Activated B cell treated with CpG ODN at 0.5 μM for 24 hours (primary cell): ENCODE measurements around the gene ABCC2. TPM values are rescaled to one million over a fixed set of nuclear protein-coding genes. Genes with fewer than 3 reads are reported as not detected.
"Not testable (repeated sequence)": the region's sequence is repeated elsewhere in the genome, so short reads cannot be mapped to it uniquely, and the experiment has no call there.

Experiments used
- ATAC-seq: fragments of 200-7000 bp; cut with Tn5 transposase; one replicate; pipeline ENCODE4 v1.10.0; 2021; ENCODE audit warnings: low read depth, mild to moderate bottlenecking, moderate library complexity
- CTCF ChIA-PET: fragments of 350-600 bp; sonication (Branson Sonifier 250); formaldehyde crosslinking; loops from one replicate; lab custom pipeline; 2021; ENCODE audit warnings: antibody characterized with exemption; lab: Charles Lee
- POLR2A ChIA-PET: fragments of 350-600 bp; sonication (Branson Sonifier 250); formaldehyde crosslinking; loops from one replicate; lab custom pipeline; 2021; ENCODE audit warnings: antibody characterized with exemption; lab: Charles Lee
- DNase-seq: peaks from one replicate; pipeline ENCODE4 v3.0.0; 2022
- H3K27ac Mint-ChIP-seq: one replicate; pipeline ENCODE4 v1.8.0; 2020; ENCODE audit warnings: mixed read lengths
- H3K27me3 Mint-ChIP-seq: one replicate; pipeline ENCODE4 v1.8.0; 2021; ENCODE audit warnings: mixed read lengths
- H3K36me3 Mint-ChIP-seq: one replicate; pipeline ENCODE4 v1.8.0; 2021; ENCODE audit warnings: low read depth, mixed read lengths
- H3K4me1 Mint-ChIP-seq: one replicate; pipeline ENCODE4 v1.8.0; 2021; ENCODE audit warnings: mixed read lengths
- H3K4me3 Mint-ChIP-seq: one replicate; pipeline ENCODE4 v1.8.0; 2020; ENCODE audit warnings: mild to moderate bottlenecking, mixed read lengths
- H3K9me3 Mint-ChIP-seq: one replicate; pipeline ENCODE4 v1.8.0; 2020; ENCODE audit warnings: mixed read lengths
- intact Hi-C: fragments of 100-400 bp; cut with micrococcal nuclease; formaldehyde crosslinking; loops from one replicate; pipeline ENCODE4 v1.15.1; 2024
- total RNA-seq: library from RNA; stranded (reverse); gene quantifications from 2 replicates; pipeline ENCODE4 v1.2.3, GENCODE V29; 2022
- TF ChIP-seq, protein P1 (sequence below): fragments of 200-600 bp; IDR thresholded peaks from one replicate; pipeline ENCODE4 v1.8.0; 2022; ENCODE audit warnings: antibody characterized with exemption, mild to moderate bottlenecking

Gene ABCC2
- total RNA-seq, 1 donor from 2014 or later: 4.0 TPM

DNA sequence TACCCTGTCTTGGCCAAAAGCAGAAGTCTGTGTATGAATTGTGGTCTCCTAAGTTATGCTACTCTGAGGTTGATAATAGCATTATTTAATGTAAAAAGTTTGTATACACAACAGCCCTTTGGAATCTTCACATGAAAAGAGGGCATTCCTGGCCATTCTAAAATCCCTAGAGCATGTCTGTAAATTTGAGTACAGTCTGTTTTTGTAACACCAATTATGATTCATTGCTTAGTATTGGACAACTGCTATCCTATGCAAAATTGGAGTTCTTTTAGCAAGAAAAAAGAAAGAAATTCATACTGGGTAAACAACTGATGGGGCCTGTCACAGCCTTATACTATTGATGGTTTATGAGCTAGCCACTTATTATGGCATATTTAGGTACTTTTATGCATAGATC lies 40.2 kb upstream of the ABCC2 start:
- Mint-ChIP-seq H3K4me1 (no peaks in the 10 kb centered on the region), H3K27me3 (no peaks in the 10 kb centered on the region), H3K4me3 (no peak overlapping the region), H3K9me3 (peaks cover 15% of the 10 kb centered on the region), H3K36me3 (peaks cover 85% of the 10 kb centered on the region), H3K27ac (no peak overlapping the region)
- POLR2A ChIA-PET: no interaction called here
- intact Hi-C loops: no loop called here
- DNase-seq (no peak), ATAC-seq (no peak)
- TF ChIP-seq, protein P1, sequence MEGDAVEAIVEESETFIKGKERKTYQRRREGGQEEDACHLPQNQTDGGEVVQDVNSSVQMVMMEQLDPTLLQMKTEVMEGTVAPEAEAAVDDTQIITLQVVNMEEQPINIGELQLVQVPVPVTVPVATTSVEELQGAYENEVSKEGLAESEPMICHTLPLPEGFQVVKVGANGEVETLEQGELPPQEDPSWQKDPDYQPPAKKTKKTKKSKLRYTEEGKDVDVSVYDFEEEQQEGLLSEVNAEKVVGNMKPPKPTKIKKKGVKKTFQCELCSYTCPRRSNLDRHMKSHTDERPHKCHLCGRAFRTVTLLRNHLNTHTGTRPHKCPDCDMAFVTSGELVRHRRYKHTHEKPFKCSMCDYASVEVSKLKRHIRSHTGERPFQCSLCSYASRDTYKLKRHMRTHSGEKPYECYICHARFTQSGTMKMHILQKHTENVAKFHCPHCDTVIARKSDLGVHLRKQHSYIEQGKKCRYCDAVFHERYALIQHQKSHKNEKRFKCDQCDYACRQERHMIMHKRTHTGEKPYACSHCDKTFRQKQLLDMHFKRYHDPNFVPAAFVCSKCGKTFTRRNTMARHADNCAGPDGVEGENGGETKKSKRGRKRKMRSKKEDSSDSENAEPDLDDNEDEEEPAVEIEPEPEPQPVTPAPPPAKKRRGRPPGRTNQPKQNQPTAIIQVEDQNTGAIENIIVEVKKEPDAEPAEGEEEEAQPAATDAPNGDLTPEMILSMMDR: no peak
- CTCF ChIA-PET: no interaction called here

DNA sequence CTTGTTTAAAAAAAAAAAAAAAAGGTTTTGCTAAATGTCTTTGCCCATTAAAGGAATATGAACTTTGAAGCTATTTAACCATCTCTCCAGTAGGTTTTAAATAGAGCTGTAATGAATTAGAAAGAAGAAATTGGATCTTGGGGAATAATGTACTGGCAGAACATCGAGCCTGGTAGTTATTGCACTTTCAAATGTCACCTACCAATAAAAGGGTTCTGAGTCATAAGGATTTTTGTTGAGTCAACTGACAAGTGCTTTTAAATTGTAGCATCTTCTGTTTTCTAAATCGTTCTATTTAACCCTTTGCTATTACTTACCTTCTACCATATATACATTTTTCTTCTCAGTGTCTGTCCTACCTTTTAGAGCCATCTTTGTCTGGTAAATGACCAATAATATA lies 39.7 kb upstream of the ABCC2 start:
- H3K27me3 Mint-ChIP-seq: no peaks in the 10 kb centered on the region
- ChIA-PET POLR2A (no interaction called here), CTCF (no interaction called here)
- no peak for DNase-seq
- H3K4me3 Mint-ChIP-seq: no peak overlapping the region
- H3K36me3 Mint-ChIP-seq: peaks cover 83% of the 10 kb centered on the region
- ATAC-seq: no peak
- intact Hi-C loops: no loop called here
- TF ChIP-seq, protein P1: no peak
- no peak overlapping the region for H3K27ac Mint-ChIP-seq
- H3K9me3 Mint-ChIP-seq: peaks cover 15% of the 10 kb centered on the region
- no peaks in the 10 kb centered on the region for H3K4me1 Mint-ChIP-seq

DNA sequence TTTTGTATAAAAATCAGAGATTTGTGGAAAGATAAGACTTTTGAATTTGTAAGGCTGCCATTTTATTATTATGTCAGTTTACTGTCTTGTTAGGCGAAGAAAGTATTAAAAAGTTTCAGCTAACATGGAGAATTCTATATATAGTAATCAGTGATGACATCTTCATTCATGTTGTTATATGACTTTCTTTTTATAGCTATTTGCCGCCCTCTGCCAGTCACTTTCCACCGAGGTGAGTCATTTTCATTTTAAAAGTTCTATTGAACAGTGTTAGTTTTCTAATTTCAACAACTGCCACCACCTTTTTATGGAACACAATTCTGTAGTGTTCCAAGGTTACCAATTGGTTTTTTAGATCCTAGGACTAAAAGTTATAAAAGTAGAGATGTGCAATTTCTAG lies 38.6 kb upstream of the ABCC2 start:
- ChIA-PET CTCF (no interaction called here), POLR2A (no interaction called here)
- DNase-seq (no peak), ATAC-seq (no peak)
- Mint-ChIP-seq H3K27ac (no peak overlapping the region), H3K4me3 (no peak overlapping the region), H3K27me3 (no peaks in the 10 kb centered on the region), H3K36me3 (peaks cover 87% of the 10 kb centered on the region), H3K4me1 (no peaks in the 10 kb centered on the region), H3K9me3 (peaks cover 15% of the 10 kb centered on the region)
- TF ChIP-seq, protein P1: no peak
- intact Hi-C loops: no loop called here

DNA sequence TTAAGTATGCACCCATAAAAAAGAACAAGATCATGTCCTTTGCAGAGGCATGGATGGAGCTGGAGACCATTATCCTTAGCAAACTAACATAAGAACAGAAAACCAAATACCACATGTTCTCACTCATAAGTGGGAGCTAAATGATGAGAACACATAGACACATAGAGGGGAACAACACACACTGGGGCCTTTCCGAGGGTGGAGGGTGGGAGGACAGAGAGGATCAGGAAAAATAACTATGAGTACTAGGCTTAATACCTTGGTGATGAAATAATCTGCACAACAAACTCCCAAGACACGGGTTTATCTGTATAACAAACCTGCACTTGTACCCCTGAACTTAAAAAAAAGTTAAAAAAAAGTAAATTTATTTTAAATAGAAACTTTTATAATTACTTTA lies 36.3 kb upstream of the ABCC2 start:
- intact Hi-C loops, ATAC-seq, DNase-seq, H3K27ac Mint-ChIP-seq, POLR2A ChIA-PET, H3K4me1 Mint-ChIP-seq, H3K27me3 Mint-ChIP-seq, H3K9me3 Mint-ChIP-seq, CTCF ChIA-PET, H3K4me3 Mint-ChIP-seq: not testable (repeated sequence)
- H3K36me3 Mint-ChIP-seq: peaks cover 84% of the 10 kb centered on the region

DNA sequence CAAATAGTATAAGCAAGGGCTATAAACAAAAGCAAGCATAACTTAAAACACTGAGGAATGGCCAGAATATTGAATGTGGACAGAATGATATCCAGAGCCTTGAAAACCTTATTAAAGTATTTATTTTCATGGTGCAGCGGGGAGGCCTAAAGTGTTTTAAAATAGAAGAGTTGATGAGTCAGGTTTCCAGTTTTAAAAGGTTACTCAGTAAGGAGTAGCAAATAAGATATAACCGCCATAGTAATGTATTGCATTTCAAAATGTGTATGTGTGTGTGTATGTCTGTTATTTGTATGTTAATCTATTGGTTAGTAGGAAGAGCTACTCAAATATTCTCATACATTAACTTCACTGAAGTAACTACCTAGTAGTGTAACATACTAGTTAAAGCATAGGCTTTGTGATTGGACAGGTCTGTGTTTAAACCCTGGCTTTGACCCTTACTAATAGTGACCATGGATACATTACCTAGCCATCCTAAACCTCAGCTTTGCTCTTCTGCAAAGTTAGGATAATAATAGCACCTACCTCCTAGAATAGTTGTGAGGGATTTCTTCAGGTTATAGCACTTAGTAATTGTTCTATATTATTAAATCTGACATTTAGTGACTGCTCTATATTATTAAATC lies 33.5 kb upstream of the ABCC2 start:
- Mint-ChIP-seq H3K4me3 (no peak overlapping the region), H3K9me3 (no peaks in the 10 kb centered on the region), H3K36me3 (peaks cover 79% of the 10 kb centered on the region), H3K27ac (no peak overlapping the region), H3K27me3 (no peaks in the 10 kb centered on the region), H3K4me1 (no peaks in the 10 kb centered on the region)
- POLR2A ChIA-PET: no interaction called here
- intact Hi-C loops: no loop called here
- TF ChIP-seq, protein P1: no peak
- CTCF ChIA-PET: no interaction called here
- no peak for DNase-seq
- no peak for ATAC-seq

DNA sequence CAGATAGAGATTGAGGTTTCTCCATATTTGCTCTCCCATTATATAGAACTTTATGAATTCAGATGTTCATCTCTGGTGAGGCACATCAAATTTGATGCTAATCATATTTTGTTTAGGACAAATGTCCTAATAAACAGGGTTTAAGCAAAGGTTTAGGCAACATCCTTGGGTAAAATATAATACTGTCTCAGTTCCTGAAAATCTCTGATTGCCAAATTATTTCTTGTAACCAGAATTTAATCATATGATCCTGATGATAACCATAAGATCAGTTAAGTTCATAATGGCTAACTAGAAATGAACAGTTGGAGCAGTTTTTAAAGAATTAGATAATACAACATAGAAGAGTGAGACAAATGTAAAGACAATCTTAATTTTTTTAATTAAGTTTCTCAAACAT lies 31.8 kb upstream of the ABCC2 start:
- Mint-ChIP-seq H3K36me3 (peaks cover 82% of the 10 kb centered on the region), H3K4me1 (no peaks in the 10 kb centered on the region), H3K27me3 (no peaks in the 10 kb centered on the region), H3K9me3 (no peaks in the 10 kb centered on the region), H3K4me3 (no peak overlapping the region), H3K27ac (no peak overlapping the region)
- DNase-seq: no peak
- TF ChIP-seq, protein P1: no peak
- POLR2A ChIA-PET: no interaction called here
- CTCF ChIA-PET: no interaction called here
- no peak for ATAC-seq
- intact Hi-C loops: no loop called here
